Astrocyte (in vitro differentiated cells and primary cell): Measurements from ENCODE around the gene AK1.

Experiments
- EZH2 ChIP-seq: IDR thresholded peaks from 2 replicates; pipeline ENCODE4 v1.6.1; 2012; ENCODE audit warnings: mild to moderate bottlenecking, low read length, inconsistent platforms; ENCODE audit not compliant: insufficient read depth
- TF ChIP-seq, protein P1 (sequence below): IDR thresholded peaks from 2 replicates; pipeline ENCODE4 v1.5.1; 2011; ENCODE audit warnings: low read depth, mild to moderate bottlenecking, inconsistent platforms, low read length, moderate library complexity; ENCODE audit not compliant: insufficient read depth

DNA sequence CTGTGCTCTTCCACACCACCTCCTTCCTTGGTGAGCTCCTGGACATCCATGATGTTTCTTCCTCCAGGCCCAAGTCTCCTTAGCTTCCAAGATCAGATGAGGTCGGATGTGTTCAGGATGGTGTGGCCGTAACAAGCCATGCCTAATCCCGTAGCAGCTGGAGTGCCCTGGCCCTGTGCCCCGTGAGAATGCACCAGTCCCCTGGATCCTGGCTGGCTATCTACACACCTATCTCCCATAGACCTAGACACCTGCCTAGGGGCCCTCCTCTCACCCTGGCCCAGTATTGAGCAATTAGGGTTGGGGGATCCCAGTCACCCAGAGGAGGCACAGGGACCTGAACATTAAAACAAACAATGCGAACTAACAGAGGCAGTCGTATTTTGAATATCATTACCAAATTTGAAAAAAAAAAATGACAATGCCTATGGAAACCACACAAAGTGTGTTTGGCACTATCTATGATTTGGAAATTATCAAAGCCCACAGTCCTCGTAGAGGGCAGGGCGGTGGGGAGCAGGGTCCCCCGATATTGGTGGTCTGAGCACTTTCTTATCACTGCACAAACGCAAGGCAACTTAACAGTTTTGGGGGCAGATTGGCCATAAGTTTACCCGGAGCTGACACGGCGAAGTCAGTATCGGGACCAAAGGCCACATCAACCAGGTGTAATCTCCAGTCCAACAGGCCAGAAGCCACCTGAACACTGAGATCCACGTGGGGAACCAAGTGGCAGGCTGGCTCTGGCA lies 36.2 kb downstream of the AK1 start:
- TF ChIP-seq, protein P1, sequence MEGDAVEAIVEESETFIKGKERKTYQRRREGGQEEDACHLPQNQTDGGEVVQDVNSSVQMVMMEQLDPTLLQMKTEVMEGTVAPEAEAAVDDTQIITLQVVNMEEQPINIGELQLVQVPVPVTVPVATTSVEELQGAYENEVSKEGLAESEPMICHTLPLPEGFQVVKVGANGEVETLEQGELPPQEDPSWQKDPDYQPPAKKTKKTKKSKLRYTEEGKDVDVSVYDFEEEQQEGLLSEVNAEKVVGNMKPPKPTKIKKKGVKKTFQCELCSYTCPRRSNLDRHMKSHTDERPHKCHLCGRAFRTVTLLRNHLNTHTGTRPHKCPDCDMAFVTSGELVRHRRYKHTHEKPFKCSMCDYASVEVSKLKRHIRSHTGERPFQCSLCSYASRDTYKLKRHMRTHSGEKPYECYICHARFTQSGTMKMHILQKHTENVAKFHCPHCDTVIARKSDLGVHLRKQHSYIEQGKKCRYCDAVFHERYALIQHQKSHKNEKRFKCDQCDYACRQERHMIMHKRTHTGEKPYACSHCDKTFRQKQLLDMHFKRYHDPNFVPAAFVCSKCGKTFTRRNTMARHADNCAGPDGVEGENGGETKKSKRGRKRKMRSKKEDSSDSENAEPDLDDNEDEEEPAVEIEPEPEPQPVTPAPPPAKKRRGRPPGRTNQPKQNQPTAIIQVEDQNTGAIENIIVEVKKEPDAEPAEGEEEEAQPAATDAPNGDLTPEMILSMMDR: no peak
- TF ChIP-seq EZH2: no peak
